Measurements from ENCODE around the gene SART1. TPM values are rescaled to one million over a fixed set of nuclear protein-coding genes. Genes with fewer than 3 reads are reported as not detected.

SART1 gene
- total and polyA plus RNA-seq, 2 donors (not counting 1 experiment from before 2014, with no cell fraction given), result 17.4 to 43.3 TPM

DNA sequence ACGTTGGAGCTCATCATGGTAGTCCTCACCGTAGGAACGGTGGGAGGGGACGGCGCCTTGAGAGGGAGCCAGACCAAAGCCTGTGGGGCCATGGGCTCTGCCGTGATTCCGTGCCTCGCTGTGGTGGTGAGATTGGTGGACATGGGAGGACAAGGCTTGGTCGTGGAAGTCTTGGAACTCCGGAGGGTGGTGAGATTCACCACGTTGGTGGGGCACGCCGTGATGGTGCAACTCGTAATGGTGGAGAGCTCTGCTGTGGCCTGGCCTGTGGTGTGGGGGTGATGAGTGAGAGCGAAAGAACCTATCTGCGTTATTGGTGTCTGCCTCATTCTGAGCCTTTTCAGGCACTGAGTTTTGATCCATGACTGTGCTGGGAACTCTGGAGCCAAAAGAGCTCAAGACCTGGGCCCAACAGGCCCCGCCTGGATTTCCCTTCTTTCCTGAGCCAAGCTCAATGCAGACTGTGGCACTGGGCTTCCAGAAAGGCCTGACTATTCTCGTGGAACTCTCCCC is 64.5 kb downstream of the SART1 start, which contains the start of gene CATSPER1:
TSS of gene CATSPER1 (minus strand) at position 463 of the 513 bp plus-strand sequence. CDS start at position 363, 100 bp downstream.
- H3K4me1 ChIP-seq (ENCODE audit: control insufficient read depth, extremely low read depth, insufficient read depth, low read length), result peaks cover 5% of the 10 kb centered on the region
- H3K36me3 ChIP-seq (ENCODE audit: control insufficient read depth, insufficient read depth, low read length), result no peaks in the 10 kb centered on the region
- no peak within 1 kb of the TSS for H3K4me2 ChIP-seq (ENCODE audit: extremely low read depth, insufficient read depth, low read length)
- TF ChIP-seq, protein P1, sequence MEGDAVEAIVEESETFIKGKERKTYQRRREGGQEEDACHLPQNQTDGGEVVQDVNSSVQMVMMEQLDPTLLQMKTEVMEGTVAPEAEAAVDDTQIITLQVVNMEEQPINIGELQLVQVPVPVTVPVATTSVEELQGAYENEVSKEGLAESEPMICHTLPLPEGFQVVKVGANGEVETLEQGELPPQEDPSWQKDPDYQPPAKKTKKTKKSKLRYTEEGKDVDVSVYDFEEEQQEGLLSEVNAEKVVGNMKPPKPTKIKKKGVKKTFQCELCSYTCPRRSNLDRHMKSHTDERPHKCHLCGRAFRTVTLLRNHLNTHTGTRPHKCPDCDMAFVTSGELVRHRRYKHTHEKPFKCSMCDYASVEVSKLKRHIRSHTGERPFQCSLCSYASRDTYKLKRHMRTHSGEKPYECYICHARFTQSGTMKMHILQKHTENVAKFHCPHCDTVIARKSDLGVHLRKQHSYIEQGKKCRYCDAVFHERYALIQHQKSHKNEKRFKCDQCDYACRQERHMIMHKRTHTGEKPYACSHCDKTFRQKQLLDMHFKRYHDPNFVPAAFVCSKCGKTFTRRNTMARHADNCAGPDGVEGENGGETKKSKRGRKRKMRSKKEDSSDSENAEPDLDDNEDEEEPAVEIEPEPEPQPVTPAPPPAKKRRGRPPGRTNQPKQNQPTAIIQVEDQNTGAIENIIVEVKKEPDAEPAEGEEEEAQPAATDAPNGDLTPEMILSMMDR (conservative IDR thresholded peaks at IDR 0.05 in 1 of 2, IDR thresholded peaks at IDR 0.05 in 1 of 2; ENCODE audit: low read depth in 1 of 2, low read length in 2 of 2), result no peak
- TF ChIP-seq EZH2 (IDR thresholded peaks at IDR 0.05; ENCODE audit: low read length, missing control alignments), result no peak
- no peak within 1 kb of the TSS for H3K9ac ChIP-seq (ENCODE audit: insufficient read depth, low read length)
- no peaks in the 10 kb centered on the region for H3K9me3 ChIP-seq (ENCODE audit: control insufficient read depth, insufficient read depth, low read depth, low read length)
- no peak within 1 kb of the TSS for H3K4me3 ChIP-seq (replicated peaks in 1 of 4; ENCODE audit: control extremely low read depth in 1 of 4, insufficient read depth in 1 of 4, low read depth in 3 of 4, low read length in 4 of 4)
- H3K79me2 ChIP-seq (ENCODE audit: control insufficient read depth, insufficient read depth, low read length), result no peaks in the 10 kb centered on the region
- no peaks in the 10 kb centered on the region for H3K27me3 ChIP-seq (ENCODE audit: control insufficient read depth, insufficient read depth, low read length)
- no peaks in the 10 kb centered on the region for H4K20me1 ChIP-seq (ENCODE audit: control insufficient read depth, extremely low read depth, insufficient read depth, low read length)
- H2AFZ ChIP-seq (ENCODE audit: low read length), result no peak within 1 kb of the TSS
- no peak for DNase-seq (ENCODE audit: low read depth in 2 of 2)
- H3K27ac ChIP-seq (ENCODE audit: insufficient read depth, low read length), result no peak within 1 kb of the TSS

Other genes starting within 250 kb of the SART1 start
- 31.3 and 50.4 TPM in 2 replicates for gene KAT5, start 249.5 kb upstream of the SART1 start, total RNA-seq
- 27.8 and 34.0 TPM in 2 replicates for gene KAT5, start 249.5 kb upstream of the SART1 start, polyA plus RNA-seq
- gene RNASEH2C, start 240.9 kb upstream of the SART1 start, total RNA-seq, result 19.5 and 29.1 TPM in 2 replicates
- gene RNASEH2C, start 240.9 kb upstream of the SART1 start, polyA plus RNA-seq, result 12.6 and 17.9 TPM in 2 replicates
- gene AP5B1, start 180.8 kb upstream of the SART1 start, total RNA-seq, result 5.1 and 6.3 TPM in 2 replicates
- gene AP5B1, start 180.8 kb upstream of the SART1 start, polyA plus RNA-seq, result 1.6 and 2.0 TPM in 2 replicates
- not detected in 2 replicates for gene OVOL1, start 174.7 kb upstream of the SART1 start, total RNA-seq
- gene OVOL1, start 174.7 kb upstream of the SART1 start, polyA plus RNA-seq, result not detected in 2 replicates
- 2.3 and 3.1 TPM in 2 replicates for gene SNX32, start 127.8 kb upstream of the SART1 start, total RNA-seq
- 0.33 and 0.66 TPM in 2 replicates for gene SNX32, start 127.8 kb upstream of the SART1 start, polyA plus RNA-seq
- 486 and 680 TPM in 2 replicates for gene CFL1, start 103.6 kb upstream of the SART1 start, total RNA-seq
- 1,603 and 2,451 TPM in 2 replicates for gene CFL1, start 103.6 kb upstream of the SART1 start, polyA plus RNA-seq
- gene MUS81, start 101.3 kb upstream of the SART1 start, total RNA-seq, result 38.8 and 56.8 TPM in 2 replicates
- 18.7 and 23.6 TPM in 2 replicates for gene MUS81, start 101.3 kb upstream of the SART1 start, polyA plus RNA-seq
- 48.0 and 74.0 TPM in 2 replicates for gene EFEMP2, start 88.9 kb upstream of the SART1 start, total RNA-seq
- gene EFEMP2, start 88.9 kb upstream of the SART1 start, polyA plus RNA-seq, result 156 and 161 TPM in 2 replicates
- not detected in 2 replicates for gene CTSW, start 81.9 kb upstream of the SART1 start, total RNA-seq
- 0.10 TPM in 1 of 2 replicates, not detected in the other for gene CTSW, start 81.9 kb upstream of the SART1 start, polyA plus RNA-seq
- gene FIBP, start 73.3 kb upstream of the SART1 start, total RNA-seq, result 134 and 168 TPM in 2 replicates
- 81.0 and 132 TPM in 2 replicates for gene FIBP, start 73.3 kb upstream of the SART1 start, polyA plus RNA-seq
- gene CCDC85B, start 71.1 kb upstream of the SART1 start, total RNA-seq, result 83.7 and 118 TPM in 2 replicates
- gene CCDC85B, start 71.1 kb upstream of the SART1 start, polyA plus RNA-seq, result 18.1 and 20.6 TPM in 2 replicates
- gene FOSL1, start 61.3 kb upstream of the SART1 start, total RNA-seq, result 7.4 and 8.8 TPM in 2 replicates
- 3.5 and 26.9 TPM in 2 replicates for gene FOSL1, start 61.3 kb upstream of the SART1 start, polyA plus RNA-seq
- gene C11orf68, start 42.7 kb upstream of the SART1 start, total RNA-seq, result 18.0 and 26.6 TPM in 2 replicates
- 27.6 and 57.2 TPM in 2 replicates for gene C11orf68, start 42.7 kb upstream of the SART1 start, polyA plus RNA-seq
- gene DRAP1, start 42.3 kb upstream of the SART1 start, total RNA-seq, result 155 and 300 TPM in 2 replicates
- 130 and 275 TPM in 2 replicates for gene DRAP1, start 42.3 kb upstream of the SART1 start, polyA plus RNA-seq
- 0.17 TPM in 1 of 2 replicates, not detected in the other for gene TSGA10IP, start 16.3 kb upstream of the SART1 start, total RNA-seq
- gene TSGA10IP, start 16.3 kb upstream of the SART1 start, polyA plus RNA-seq, result 0.06 TPM in 1 of 2 replicates, not detected in the other
- gene EIF1AD, start 40.4 kb downstream of the SART1 start, total RNA-seq, result 23.4 and 23.5 TPM in 2 replicates
- 26.2 and 30.0 TPM in 2 replicates for gene EIF1AD, start 40.4 kb downstream of the SART1 start, polyA plus RNA-seq
- gene BANF1, start 40.8 kb downstream of the SART1 start, total RNA-seq, result 18.5 and 19.0 TPM in 2 replicates
- 156 and 269 TPM in 2 replicates for gene BANF1, start 40.8 kb downstream of the SART1 start, polyA plus RNA-seq
- 1.8 and 11.1 TPM in 2 replicates for gene CST6, start 50.3 kb downstream of the SART1 start, total RNA-seq
- gene CST6, start 50.3 kb downstream of the SART1 start, polyA plus RNA-seq, result 0.41 and 0.76 TPM in 2 replicates
- not detected in 2 replicates for gene CATSPER1, start 64.7 kb downstream of the SART1 start, total RNA-seq
- gene CATSPER1, start 64.7 kb downstream of the SART1 start, polyA plus RNA-seq, result 0.28 TPM in 1 of 2 replicates, not detected in the other
- gene GAL3ST3, start 87.4 kb downstream of the SART1 start, total RNA-seq, result under 0.01 TPM in 1 of 2 replicates, not detected in the other
- not detected in 2 replicates for gene GAL3ST3, start 87.4 kb downstream of the SART1 start, polyA plus RNA-seq
- gene SF3B2, start 90.6 kb downstream of the SART1 start, total RNA-seq, result 108 TPM in 2 replicates
- 87.7 and 122 TPM in 2 replicates for gene SF3B2, start 90.6 kb downstream of the SART1 start, polyA plus RNA-seq
- 16.4 and 25.9 TPM in 2 replicates for gene PACS1, start 108.5 kb downstream of the SART1 start, total RNA-seq
- gene PACS1, start 108.5 kb downstream of the SART1 start, polyA plus RNA-seq, result 27.7 and 28.5 TPM in 2 replicates